SU-DHL-6 (cell line): ENCODE data around the gene SPO11.

Source experiments
- H2AFZ ChIP-seq: fragments of 200-600 bp; sonication (generic); 2 replicates; pipeline ENCODE4 v1.6.1; 2014; ENCODE audit warnings: low read depth, mild to moderate bottlenecking, moderate library complexity, mixed read lengths, antibody characterized with exemption, low read length; ENCODE audit not compliant: severe bottlenecking
- H3F3A ChIP-seq: fragments of 200-600 bp; shearing (Covaris generic); 2 replicates; pipeline ENCODE4 v1.6.0; 2016; ENCODE audit warnings: antibody characterized with exemption, mild to moderate bottlenecking; ENCODE audit not compliant: insufficient read depth
- H3K27ac ChIP-seq: fragments of 200-600 bp; sonication (generic); 2 replicates; pipeline ENCODE4 v1.5.1; 2016; ENCODE audit warnings: low read depth, mild to moderate bottlenecking, low read length, moderate library complexity, mixed read lengths
- H3K27me3 ChIP-seq: fragments of 200-600 bp; sonication (generic), shearing (Covaris generic); 2 replicates; pipeline ENCODE4 v1.6.0; 2014; ENCODE audit warnings: mild to moderate bottlenecking, low read length
- H3K36me3 ChIP-seq: fragments of 200-600 bp; sonication (generic); 2 replicates; pipeline ENCODE4 v1.6.1; 2014; ENCODE audit warnings: mild to moderate bottlenecking, low read length, mixed read lengths
- H3K4me2 ChIP-seq: fragments of 300-600, 200-600 bp; shearing (Covaris generic), sonication (generic); 2 replicates; pipeline ENCODE4 v1.6.0; 2014; ENCODE audit warnings: low read length, low read depth, mild to moderate bottlenecking; ENCODE audit not compliant: poor library complexity, severe bottlenecking
- H3K4me3 ChIP-seq: fragments of 200-600 bp; sonication (generic); 2 replicates; pipeline ENCODE4 v1.5.1; 2014; ENCODE audit warnings: antibody characterized with exemption, low read length, mild to moderate bottlenecking, mixed read lengths; ENCODE audit not compliant: insufficient read depth, poor library complexity, severe bottlenecking
- H3K79me2 ChIP-seq: fragments of 200-600 bp; sonication (generic); 2 replicates; pipeline ENCODE4 v1.6.1; 2014; ENCODE audit warnings: mild to moderate bottlenecking, low read length, moderate library complexity; ENCODE audit not compliant: insufficient read depth
- H3K9ac ChIP-seq: fragments of 200-600 bp; sonication (generic); 2 replicates; pipeline ENCODE4 v1.7.0; 2014; ENCODE audit warnings: mild to moderate bottlenecking, low read length
- H3K9me2 ChIP-seq: fragments of 200-600 bp; sonication (generic); replicated peaks from 2 replicates; pipeline ENCODE4 v1.6.1; 2014; ENCODE audit warnings: low read length; ENCODE audit not compliant: insufficient read depth
- H3K9me3 ChIP-seq: fragments of 200-600 bp; sonication (generic); 2 replicates; pipeline ENCODE4 v1.6.1; 2014; ENCODE audit warnings: low read length, mixed read lengths; ENCODE audit not compliant: insufficient read depth
- H4K20me1 ChIP-seq: fragments of 200-600 bp; sonication (generic); 2 replicates; pipeline ENCODE4 v1.6.1; 2014; ENCODE audit warnings: low read depth, mild to moderate bottlenecking, antibody characterized with exemption, low read length, moderate library complexity, mixed read lengths
- CTCF ChIP-seq: fragments of 200-600 bp; sonication (generic); IDR thresholded peaks from one replicate; pipeline ENCODE4 v1.5.1; 2017; ENCODE audit warnings: antibody characterized with exemption, mild to moderate bottlenecking, low read length, moderate library complexity; ENCODE audit not compliant: insufficient read depth, poor library complexity, severe bottlenecking
- EZH2phosphoT487 ChIP-seq: fragments of 200-600 bp; sonication (generic), shearing (Covaris generic); conservative IDR thresholded peaks from 2 replicates; pipeline ENCODE4 v1.6.1; 2018; ENCODE audit warnings: mild to moderate bottlenecking, antibody characterized with exemption, low read length, moderate library complexity, mixed read lengths

SPO11 gene

GRCh38 chr20:57391439-57392301, 62.1 kb downstream of the SPO11 start:
- peak overlapping the region; percentile 99 for H3K9ac ChIP-seq

GRCh38 chr20:57392512-57393271, 63.1 kb downstream of the SPO11 start:
- H4K20me1 ChIP-seq: peaks cover 7% of the 10 kb centered on the region; the same call in 1 of the 2 replicates
- no peaks in the 10 kb centered on the region for H3K9me3 ChIP-seq
- peak overlapping the region; percentile 100 for H3K4me2 ChIP-seq
- H3K27ac ChIP-seq: peak overlapping the region; percentile 98
- no peak overlapping the region for H2AFZ ChIP-seq
- TF ChIP-seq EZH2phosphoT487 (no peak), CTCF (no peak)
- H3K9ac ChIP-seq: peak overlapping the region; percentile 99
- H3K9me2 ChIP-seq: no peaks in the 10 kb centered on the region
- H3K27me3 ChIP-seq: no peaks in the 10 kb centered on the region
- 0 out of 2 replicates have a peak, but pooled peaks cover 11% of the 10 kb centered on the region for H3K36me3 ChIP-seq
- H3F3A ChIP-seq: peaks cover 59% of the 10 kb centered on the region
- peaks cover 57% of the 10 kb centered on the region for H3K79me2 ChIP-seq
- peak overlapping the region; percentile 99 for H3K4me3 ChIP-seq

More at GRCh38 chr20:57391439-57392301, 62.1 kb downstream of the SPO11 start:
- Histone ChIP-seq H3K4me3 (peak overlapping the region; percentile 99), H3K9me2 (no peaks in the 10 kb centered on the region), H3K27ac (peak overlapping the region; percentile 98), H3K27me3 (no peaks in the 10 kb centered on the region), H2AFZ (no peak overlapping the region), H4K20me1 (peaks cover 7% of the 10 kb centered on the region; the same call in 1 of the 2 replicates), H3K4me2 (peak overlapping the region; percentile 100), H3K79me2 (peaks cover 51% of the 10 kb centered on the region), H3F3A (peaks cover 50% of the 10 kb centered on the region), H3K36me3 (0 out of 2 replicates have a peak, but pooled peaks cover 11% of the 10 kb centered on the region), H3K9me3 (no peaks in the 10 kb centered on the region)
- TF ChIP-seq CTCF (no peak), EZH2phosphoT487 (no peak)
